Osteocyte (in vitro differentiated cells): ENCODE data around the gene RNF103. TPM values are rescaled to one million over a fixed set of nuclear protein-coding genes. Genes with fewer than 3 reads are reported as not detected.

Experiments used
- DNase-seq: peaks from one replicate; pipeline ENCODE4 v3.0.0; 2021; ENCODE audit warnings: mixed read lengths; ENCODE audit not compliant: unreplicated experiment; ENCODE audit errors: extremely low spot score
- H3K27ac Mint-ChIP-seq: one replicate; pipeline ENCODE4 v1.8.0; 2021; ENCODE audit warnings: mild to moderate bottlenecking, mixed read lengths; ENCODE audit not compliant: unreplicated experiment
- H3K27me3 Mint-ChIP-seq: one replicate; pipeline ENCODE4 v1.8.0; 2021; ENCODE audit warnings: mixed read lengths; ENCODE audit not compliant: unreplicated experiment
- H3K36me3 Mint-ChIP-seq: one replicate; pipeline ENCODE4 v1.8.0; 2021; ENCODE audit warnings: mixed read lengths; ENCODE audit not compliant: unreplicated experiment
- H3K4me1 Mint-ChIP-seq: one replicate; pipeline ENCODE4 v1.8.0; 2021; ENCODE audit warnings: mixed read lengths; ENCODE audit not compliant: unreplicated experiment
- H3K4me3 Mint-ChIP-seq: one replicate; pipeline ENCODE4 v1.8.0; 2021; ENCODE audit warnings: mild to moderate bottlenecking, moderate library complexity, mixed read lengths; ENCODE audit not compliant: unreplicated experiment
- H3K9me3 Mint-ChIP-seq: one replicate; pipeline ENCODE4 v1.8.0; 2021; ENCODE audit warnings: mixed read lengths; ENCODE audit not compliant: unreplicated experiment
- CTCF ChIP-seq: fragments of 200-600 bp; sonication (generic); IDR thresholded peaks from 2 replicates; pipeline ENCODE4 v1.5.0; 2021; ENCODE audit warnings: antibody characterized with exemption, mild to moderate bottlenecking, moderate library complexity
- total RNA-seq: library from RNA; stranded (reverse); gene quantifications from 2 replicates; pipeline ENCODE4 v1.2.1, GENCODE V29; 2021

The RNF103 gene
- total RNA-seq, 1 donor from 2014 or later: 35.8 TPM

- Mint-ChIP-seq H3K4me3 (no peak overlapping the region), H3K27ac (no peak overlapping the region), H3K9me3 (no peaks in the 10 kb centered on the region), H3K4me1 (no peaks in the 10 kb centered on the region), H3K36me3 (no peaks in the 10 kb centered on the region), H3K27me3 (peaks cover 21% of the 10 kb centered on the region)
- no peak for DNase-seq
- no peak for TF ChIP-seq CTCF
These were observed 9.5 kb upstream of the RNF103 start for GRCh38 chr2:86633155-86633651.

DNA sequence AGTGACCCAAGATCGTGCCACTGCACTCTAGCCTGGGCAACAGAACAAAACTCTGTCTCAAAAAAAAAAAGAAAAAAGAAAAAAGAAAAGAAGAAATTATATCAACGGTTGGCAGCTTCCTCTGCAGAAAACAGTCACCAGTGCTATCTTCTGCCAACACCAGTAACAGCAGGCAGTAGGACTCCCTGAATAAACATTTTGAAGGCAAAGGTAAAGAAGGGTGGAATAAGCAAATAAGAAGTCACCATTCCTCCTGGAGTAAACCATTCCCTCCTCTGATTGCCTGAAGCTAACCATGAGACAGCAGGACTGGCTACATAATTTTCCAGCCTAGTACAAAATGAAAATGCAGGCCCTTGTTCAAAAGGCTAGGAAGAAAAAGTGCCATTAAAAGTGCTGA, 9.0 kb upstream of the RNF103 start:
- no peak for DNase-seq
- Mint-ChIP-seq H3K4me1 (no peaks in the 10 kb centered on the region), H3K36me3 (no peaks in the 10 kb centered on the region), H3K9me3 (no peaks in the 10 kb centered on the region), H3K27ac (no peak overlapping the region), H3K27me3 (peaks cover 25% of the 10 kb centered on the region), H3K4me3 (no peak overlapping the region)
- TF ChIP-seq CTCF: no peak

DNA sequence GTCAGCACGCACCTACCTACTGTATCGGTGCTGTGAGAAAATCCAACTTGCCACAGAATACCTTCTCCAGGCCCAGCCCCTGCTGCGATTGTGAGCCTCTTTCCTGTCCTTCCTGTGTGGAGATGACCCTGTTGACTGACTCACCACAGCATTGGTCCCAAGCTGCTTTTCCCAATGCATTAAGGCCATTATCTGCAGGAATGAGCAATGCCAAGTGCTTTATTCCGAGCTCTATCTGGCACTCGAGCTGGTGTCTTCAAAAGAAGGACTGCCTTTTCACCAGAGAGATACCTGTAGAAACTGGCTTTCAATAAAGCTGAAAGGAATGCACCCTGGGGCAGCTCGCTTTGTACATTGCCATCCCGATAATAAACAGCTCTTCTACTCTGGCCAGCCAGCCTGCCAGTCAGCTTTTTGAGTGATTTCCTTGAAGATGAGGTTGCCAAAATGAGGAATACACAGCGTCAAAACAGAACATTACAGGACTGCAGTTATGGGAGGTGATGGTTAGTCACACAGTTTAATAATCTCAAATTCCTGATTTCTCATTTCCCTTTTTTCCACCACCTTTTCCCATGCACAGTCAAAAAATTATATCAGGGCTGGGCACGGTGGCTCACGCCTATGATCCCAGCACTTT, 8.3 kb upstream of the RNF103 start:
- Mint-ChIP-seq H3K27me3 (peaks cover 30% of the 10 kb centered on the region), H3K36me3 (no peaks in the 10 kb centered on the region), H3K9me3 (no peaks in the 10 kb centered on the region), H3K4me3 (no peak overlapping the region), H3K4me1 (no peaks in the 10 kb centered on the region), H3K27ac (no peak overlapping the region)
- no peak for TF ChIP-seq CTCF
- no peak for DNase-seq

- peaks cover 33% of the 10 kb centered on the region for H3K27me3 Mint-ChIP-seq
- H3K36me3 Mint-ChIP-seq: no peaks in the 10 kb centered on the region
- peaks cover 5% of the 10 kb centered on the region for H3K4me1 Mint-ChIP-seq
- H3K27ac Mint-ChIP-seq: no peak overlapping the region
- no peaks in the 10 kb centered on the region for H3K9me3 Mint-ChIP-seq
- no peak for TF ChIP-seq CTCF
- DNase-seq: no peak
- H3K4me3 Mint-ChIP-seq: no peak overlapping the region
These were observed 4.4 kb upstream of the RNF103 start for GRCh38 chr2:86628091-86628522.

DNA sequence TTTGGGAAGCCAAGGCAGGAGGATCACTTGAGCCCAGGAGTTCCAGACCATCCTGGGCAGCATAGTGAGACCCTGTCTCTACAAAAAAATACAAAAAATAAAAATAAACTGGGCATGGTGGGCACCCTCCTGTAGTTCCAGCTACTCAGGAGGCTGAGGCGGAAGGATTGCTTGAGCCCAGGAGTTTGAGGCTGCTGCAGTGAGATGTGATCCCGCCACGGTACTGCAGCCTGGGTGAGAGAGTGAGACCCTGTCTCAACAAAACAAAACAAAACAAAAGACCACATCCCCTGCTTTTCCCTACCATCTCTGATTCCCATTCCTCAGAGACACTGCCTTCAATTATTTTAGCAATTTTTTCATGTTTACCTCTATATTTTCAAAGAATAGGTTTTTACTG, 3.9 kb upstream of the RNF103 start:
- peaks cover 5% of the 10 kb centered on the region for H3K4me1 Mint-ChIP-seq
- H3K27ac Mint-ChIP-seq: no peak overlapping the region
- H3K27me3 Mint-ChIP-seq: peaks cover 33% of the 10 kb centered on the region
- no peaks in the 10 kb centered on the region for H3K9me3 Mint-ChIP-seq
- H3K4me3 Mint-ChIP-seq: no peak overlapping the region
- no peak for DNase-seq
- TF ChIP-seq CTCF: no peak
- H3K36me3 Mint-ChIP-seq: no peaks in the 10 kb centered on the region
